Gastroesophageal sphincter (tissue), 3 donors: Measurements from ENCODE around the gene INO80C.
"Not testable (repeated sequence)": the region's sequence is repeated elsewhere in the genome, so short reads cannot be mapped to it uniquely, and the experiment has no call there.

Source experiments
- CTCF ChIP-seq, 4 experiments: fragments of 200-600 bp in 2 of 4; fragments of 450-650 bp in 2 of 4; sonication (generic) in 1 of 4; IDR thresholded peaks; one replicate each; pipeline ENCODE4 v1.5.1; 2017 to 2019; ENCODE audit warnings: antibody characterized with exemption in 4 of 4, mild to moderate bottlenecking in 2 of 4, moderate library complexity in 2 of 4
- EP300 ChIP-seq: sonication (generic); formaldehyde crosslinking; IDR thresholded peaks from one replicate; pipeline ENCODE4 v1.6.1; 2017; ENCODE audit warnings: antibody characterized with exemption, mild to moderate bottlenecking
- POLR2A ChIP-seq, 2 donors: fragments of 450-650 bp; IDR thresholded peaks; one replicate each; pipeline ENCODE4 v1.6.1; 2017; ENCODE audit warnings: antibody characterized with exemption in 2 of 2, mild to moderate bottlenecking in 2 of 2, moderate library complexity in 1 of 2

GRCh38 chr18:35488396-35488795 is 9.4 kb downstream of the INO80C start:
- TF ChIP-seq POLR2A (IDR thresholded peaks at IDR 0.05); EP300; CTCF (IDR thresholded peaks at IDR 0.05): not testable (repeated sequence)
